Endothelial cell of umbilical vein (primary cell): ENCODE measurements around the gene SORCS3.

Experiments
- CTCF ChIP-seq, 2 donors: IDR thresholded peaks; 1 replicate in 1 of 2; 2 replicates in 1 of 2; pipeline ENCODE4 v1.5.1; 2011; ENCODE audit warnings: low read length in 2 of 2, mild to moderate bottlenecking in 2 of 2, moderate library complexity in 2 of 2, control low read depth in 1 of 2, inconsistent platforms in 1 of 2, low read depth in 1 of 2; ENCODE audit not compliant: insufficient read depth in 1 of 2; ENCODE audit errors: extremely low read depth in 1 of 2
- EZH2 ChIP-seq: IDR thresholded peaks from 2 replicates; pipeline ENCODE4 v1.6.1; 2012; ENCODE audit warnings: borderline replicate concordance, low read depth, mild to moderate bottlenecking, moderate library complexity, low read length, inconsistent platforms; ENCODE audit not compliant: severe bottlenecking
- JUN ChIP-seq: IDR thresholded peaks from 2 replicates; pipeline ENCODE4 v1.6.1; 2011; ENCODE audit warnings: borderline replicate concordance, low read depth; ENCODE audit not compliant: insufficient read length, insufficient read depth
- MAX ChIP-seq: IDR thresholded peaks from 2 replicates; pipeline ENCODE4 v1.6.1; 2011; ENCODE audit not compliant: insufficient read depth, insufficient read length
- MYC ChIP-seq: IDR thresholded peaks from one replicate; pipeline ENCODE4 v1.6.1; 2011; ENCODE audit warnings: mild to moderate bottlenecking, low read depth, low read length
- POLR2A ChIP-seq: IDR thresholded peaks from 2 replicates; pipeline ENCODE4 v1.6.1; 2012; ENCODE audit warnings: low read depth, mild to moderate bottlenecking, control low read depth, low read length
- POLR2AphosphoS5 ChIP-seq: IDR thresholded peaks from 2 replicates; pipeline ENCODE4 v1.6.1; 2012; ENCODE audit warnings: low read depth, mild to moderate bottlenecking, control low read depth, low read length, moderate library complexity; ENCODE audit not compliant: insufficient read depth

DNA sequence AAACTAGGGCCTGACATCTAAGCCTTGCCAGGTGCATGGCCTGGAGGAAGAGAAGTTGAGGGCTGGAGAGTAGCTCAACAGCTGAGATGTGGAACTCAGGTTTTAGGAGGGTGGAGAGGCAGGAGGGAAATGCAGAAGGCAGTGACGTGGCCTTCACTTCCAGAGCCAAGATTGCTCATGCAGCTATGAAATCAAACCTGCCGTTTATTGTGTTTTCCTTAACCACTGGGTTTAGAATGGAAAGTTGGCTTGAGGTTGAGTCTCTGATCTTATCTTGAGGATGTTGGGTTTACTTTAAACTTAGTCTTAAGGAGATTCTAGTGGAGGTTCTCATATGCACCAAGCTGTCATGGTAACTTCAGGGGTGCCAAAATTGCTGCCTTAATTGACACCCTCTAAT lies 178.6 kb downstream of the SORCS3 start:
- TF ChIP-seq CTCF (IDR thresholded peaks at IDR 0.05; ENCODE audit: extremely low read depth in 1 of 2, insufficient read depth in 1 of 2, low read depth in 1 of 2, low read length in 2 of 2): no peak
- no peak for TF ChIP-seq POLR2A
- no peak for TF ChIP-seq EZH2
- TF ChIP-seq POLR2AphosphoS5: no peak
- TF ChIP-seq MAX: no peak
- TF ChIP-seq MYC: no peak
- TF ChIP-seq JUN: no peak
